HepG2 (cell line): ENCODE data around the gene SLC39A10. TPM values are rescaled to one million over a fixed set of nuclear protein-coding genes. Genes with fewer than 3 reads are reported as not detected.

Experiments
- E2F5 ChIP-seq: sonication (generic); formaldehyde crosslinking; conservative IDR thresholded peaks from 2 replicates; pipeline ENCODE4 v1.4.0; 2020; ENCODE audit warnings: missing genetic modification reagents
- HMGXB4 ChIP-seq, 2 experiments: sonication (generic) in 1 of 2; formaldehyde crosslinking in 1 of 2; IDR thresholded peaks; 2 replicates each; pipeline versions ENCODE4 v1.4.0 to v1.6.1; 2018 to 2020; ENCODE audit warnings: missing genetic modification reagents in 2 of 2, borderline replicate concordance in 1 of 2, low read depth in 1 of 2, mild to moderate bottlenecking in 1 of 2, missing biosample characterization in 1 of 2
- HNF4G ChIP-seq, 2 experiments: sonication (generic) in 1 of 2; formaldehyde crosslinking in 1 of 2; IDR thresholded peaks; 2 replicates each; pipeline versions ENCODE4 v1.4.0 to v1.6.1; 2011 to 2020; ENCODE audit warnings: borderline replicate concordance in 2 of 2, low read depth in 2 of 2, mild to moderate bottlenecking in 2 of 2, low read length in 1 of 2, missing genetic modification reagents in 1 of 2, moderate library complexity in 1 of 2
- KDM1A ChIP-seq: IDR thresholded peaks from 2 replicates; pipeline ENCODE4 v1.6.1; 2016; ENCODE audit warnings: missing compliant biosample characterization
- KDM2A ChIP-seq: sonication (generic); formaldehyde crosslinking; IDR thresholded peaks from 2 replicates; pipeline ENCODE4 v1.4.0; 2020; ENCODE audit warnings: low read depth, missing genetic modification reagents, borderline replicate concordance
- KDM4B ChIP-seq: sonication (generic); formaldehyde crosslinking; IDR thresholded peaks from 2 replicates; pipeline ENCODE4 v1.4.0; 2020; ENCODE audit warnings: missing genetic modification reagents
- KLF6 ChIP-seq: IDR thresholded peaks from 2 replicates; pipeline ENCODE4 v1.8.0; 2016; ENCODE audit warnings: missing biosample characterization, missing genetic modification reagents
- MYC ChIP-seq: sonication (generic); formaldehyde crosslinking; IDR thresholded peaks from 2 replicates; pipeline ENCODE4 v1.9.0; 2021; ENCODE audit warnings: missing genetic modification reagents, borderline replicate concordance
- NFE2L2 ChIP-seq: fragments of 150-350 bp; IDR thresholded peaks from 2 replicates; pipeline ENCODE4 v1.6.1; 2014; ENCODE audit warnings: low read length
- SSRP1 ChIP-seq: IDR thresholded peaks from 2 replicates; pipeline ENCODE4 v1.6.1; 2016; ENCODE audit warnings: control low read depth
- ZBTB37 ChIP-seq: sonication (generic); formaldehyde crosslinking; IDR thresholded peaks from 2 replicates; pipeline ENCODE4 v1.4.0; 2020; ENCODE audit warnings: mild to moderate bottlenecking, missing genetic modification reagents
- ZFP36L2 ChIP-seq: sonication (generic); formaldehyde crosslinking; IDR thresholded peaks from 2 replicates; pipeline ENCODE4 v1.4.0; 2020; ENCODE audit warnings: missing genetic modification reagents
- ZNF124 ChIP-seq: sonication (generic); formaldehyde crosslinking; IDR thresholded peaks from 2 replicates; pipeline ENCODE4 v1.4.0; 2020; ENCODE audit warnings: missing genetic modification reagents
- ZNF556 ChIP-seq: sonication (generic); formaldehyde crosslinking; IDR thresholded peaks from 2 replicates; pipeline ENCODE4 v1.4.0; 2020; ENCODE audit warnings: mild to moderate bottlenecking, missing genetic modification reagents, borderline replicate concordance
- ZNF672 ChIP-seq: sonication (generic); formaldehyde crosslinking; IDR thresholded peaks from 2 replicates; pipeline ENCODE4 v1.8.1; 2022; ENCODE audit warnings: missing genetic modification reagents
- ZNF841 ChIP-seq: sonication (generic); formaldehyde crosslinking; IDR thresholded peaks from 2 replicates; pipeline ENCODE4 v1.8.1; 2023; ENCODE audit warnings: missing genetic modification reagents, borderline replicate concordance
- ZNF878 ChIP-seq: sonication (generic); formaldehyde crosslinking; IDR thresholded peaks from 2 replicates; pipeline ENCODE4 v1.8.1; 2023; ENCODE audit warnings: mild to moderate bottlenecking, missing genetic modification reagents, moderate library complexity
- ZSCAN31 ChIP-seq: sonication (generic); formaldehyde crosslinking; IDR thresholded peaks from 2 replicates; pipeline ENCODE4 v1.5.0; 2020; ENCODE audit warnings: low read depth, mild to moderate bottlenecking, missing genetic modification reagents
- polyA plus RNA-seq, 8 experiments: library from polyadenylated mRNA; depleted of rRNA in 3 of 8; stranded (reverse) in 7 of 8; unstranded in 1 of 8; fragments of >200 nt; fragmentation: Illumina TruSeq in 4 of 8; extraction: Trizol in 4 of 8; gene quantifications; 2 replicates each; pipeline versions ENCODE4 v1.2.1 to v1.2.3, GENCODE V29; 2011 to 2016; ENCODE audit warnings: low read depth in 4 of 8, missing spikeins in 1 of 8, mixed read lengths in 1 of 8; ENCODE audit not compliant: insufficient read depth in 1 of 8
- total RNA-seq, 5 experiments: library from RNA; depleted of rRNA; stranded (reverse); fragments of >200 nt; fragmentation: Illumina TruSeq; extraction: Trizol; gene quantifications; 2 replicates each; pipeline ENCODE4 v1.2.3, GENCODE V29; 2016; ENCODE audit warnings: low read depth in 1 of 5
- TF ChIP-seq, protein P1 (sequence below): sonication (generic); formaldehyde crosslinking; IDR thresholded peaks from 2 replicates; pipeline ENCODE4 v1.5.1; 2020; ENCODE audit warnings: mild to moderate bottlenecking, missing genetic modification reagents, moderate library complexity
- TF ChIP-seq, protein P2 (sequence below): sonication (generic); formaldehyde crosslinking; IDR thresholded peaks from 2 replicates; pipeline ENCODE4 v1.4.0; 2020; ENCODE audit warnings: missing genetic modification reagents, borderline replicate concordance

The SLC39A10 gene
- total and polyA plus RNA-seq, 2 of the 13 experiments (the other 11 are each of a cell fraction or from before 2014, with no cell fraction given), result 13.2 to 21.0 TPM

DNA sequence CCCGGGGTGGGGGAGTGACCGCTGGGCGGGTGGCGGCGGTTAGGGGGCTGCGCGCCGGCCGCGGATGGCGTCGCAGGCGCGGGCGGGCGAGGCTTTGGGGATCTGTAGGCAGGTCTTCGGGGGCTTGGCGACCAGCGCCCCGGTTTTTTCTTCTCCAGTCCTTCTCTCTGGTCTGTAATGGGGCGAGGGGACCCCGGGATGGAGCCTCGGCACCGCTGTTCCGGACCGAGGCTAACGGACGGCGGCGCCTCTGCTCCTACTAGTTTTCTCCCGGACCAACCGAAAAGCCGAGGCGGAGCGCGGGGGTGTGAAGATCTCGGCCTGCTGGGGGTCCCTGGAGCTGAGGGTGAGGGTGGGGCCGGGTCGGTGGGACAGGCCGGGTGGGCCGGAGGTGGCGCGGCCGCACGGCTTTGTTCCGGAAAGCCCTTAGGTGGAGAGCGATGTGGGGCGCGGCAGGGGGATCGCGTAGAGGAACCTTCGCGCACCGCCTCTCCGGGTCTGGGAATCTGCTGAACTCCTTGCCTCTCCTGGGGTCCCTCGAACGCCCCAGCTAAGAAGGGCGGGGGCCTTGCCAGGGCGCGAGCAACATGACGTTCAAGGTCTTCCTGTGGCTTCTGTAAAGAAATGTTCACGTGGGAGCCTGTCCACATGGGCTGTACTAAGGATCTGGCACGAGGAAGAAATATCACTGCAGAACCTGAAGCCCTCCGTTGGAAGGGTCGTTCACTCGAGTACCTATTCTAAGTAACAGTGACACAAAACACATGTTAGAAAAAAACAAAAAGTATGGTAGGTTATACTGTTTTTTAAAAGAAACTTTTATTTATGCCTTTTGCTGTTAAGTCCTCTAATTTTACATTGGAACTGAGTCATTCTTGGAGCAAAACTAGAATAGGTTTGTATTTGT is 861 bp downstream of the SLC39A10 start (continued):
- TF ChIP-seq KLF6 (no peak; the same call in 1 of the 2 replicates), ZNF672 (CRISPR knock-in tag) (no peak), HMGXB4 (CRISPR knock-in tag; IDR thresholded peaks at IDR 0.05; ENCODE audit: borderline replicate concordance in 1 of 2, low read depth in 1 of 2) (peak; percentile 44 to 65; a peak in 3 of 4 replicates), E2F5 (0 out of 2 replicates have a peak, but pooled peaks have one; percentile 13), KDM2A (peak; percentile 77; the same call in 1 of the 2 replicates), KDM4B (peak; percentile 50; the same call in 1 of the 2 replicates), ZNF124 (CRISPR knock-in tag) (no peak; the same call in 1 of the 2 replicates), ZNF878 (CRISPR knock-in tag) (peak; percentile 65), ZFP36L2 (CRISPR knock-in tag) (no peak), NFE2L2 (no peak), SSRP1 (CRISPR knock-in tag) (0 out of 2 replicates have a peak, but pooled peaks have one; percentile 41), HNF4G (IDR thresholded peaks at IDR 0.05; ENCODE audit: borderline replicate concordance, low read depth, low read length) (no peak), HNF4G (CRISPR knock-in tag; IDR thresholded peaks at IDR 0.05; ENCODE audit: borderline replicate concordance, low read depth) (no peak), KDM1A (CRISPR knock-in tag) (no peak), ZNF556 (CRISPR knock-in tag) (peak; percentile 73; the same call in 1 of the 2 replicates), MYC (CRISPR knock-in tag) (peak; percentile 87; the same call in 1 of the 2 replicates), ZNF841 (CRISPR knock-in tag) (no peak), ZBTB37 (CRISPR knock-in tag) (no peak), ZSCAN31 (CRISPR knock-in tag) (no peak)
- TF ChIP-seq, protein P1, sequence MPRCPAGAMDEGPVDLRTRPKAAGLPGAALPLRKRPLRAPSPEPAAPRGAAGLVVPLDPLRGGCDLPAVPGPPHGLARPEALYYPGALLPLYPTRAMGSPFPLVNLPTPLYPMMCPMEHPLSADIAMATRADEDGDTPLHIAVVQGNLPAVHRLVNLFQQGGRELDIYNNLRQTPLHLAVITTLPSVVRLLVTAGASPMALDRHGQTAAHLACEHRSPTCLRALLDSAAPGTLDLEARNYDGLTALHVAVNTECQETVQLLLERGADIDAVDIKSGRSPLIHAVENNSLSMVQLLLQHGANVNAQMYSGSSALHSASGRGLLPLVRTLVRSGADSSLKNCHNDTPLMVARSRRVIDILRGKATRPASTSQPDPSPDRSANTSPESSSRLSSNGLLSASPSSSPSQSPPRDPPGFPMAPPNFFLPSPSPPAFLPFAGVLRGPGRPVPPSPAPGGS (CRISPR knock-in tag), result no peak
- TF ChIP-seq, protein P2, sequence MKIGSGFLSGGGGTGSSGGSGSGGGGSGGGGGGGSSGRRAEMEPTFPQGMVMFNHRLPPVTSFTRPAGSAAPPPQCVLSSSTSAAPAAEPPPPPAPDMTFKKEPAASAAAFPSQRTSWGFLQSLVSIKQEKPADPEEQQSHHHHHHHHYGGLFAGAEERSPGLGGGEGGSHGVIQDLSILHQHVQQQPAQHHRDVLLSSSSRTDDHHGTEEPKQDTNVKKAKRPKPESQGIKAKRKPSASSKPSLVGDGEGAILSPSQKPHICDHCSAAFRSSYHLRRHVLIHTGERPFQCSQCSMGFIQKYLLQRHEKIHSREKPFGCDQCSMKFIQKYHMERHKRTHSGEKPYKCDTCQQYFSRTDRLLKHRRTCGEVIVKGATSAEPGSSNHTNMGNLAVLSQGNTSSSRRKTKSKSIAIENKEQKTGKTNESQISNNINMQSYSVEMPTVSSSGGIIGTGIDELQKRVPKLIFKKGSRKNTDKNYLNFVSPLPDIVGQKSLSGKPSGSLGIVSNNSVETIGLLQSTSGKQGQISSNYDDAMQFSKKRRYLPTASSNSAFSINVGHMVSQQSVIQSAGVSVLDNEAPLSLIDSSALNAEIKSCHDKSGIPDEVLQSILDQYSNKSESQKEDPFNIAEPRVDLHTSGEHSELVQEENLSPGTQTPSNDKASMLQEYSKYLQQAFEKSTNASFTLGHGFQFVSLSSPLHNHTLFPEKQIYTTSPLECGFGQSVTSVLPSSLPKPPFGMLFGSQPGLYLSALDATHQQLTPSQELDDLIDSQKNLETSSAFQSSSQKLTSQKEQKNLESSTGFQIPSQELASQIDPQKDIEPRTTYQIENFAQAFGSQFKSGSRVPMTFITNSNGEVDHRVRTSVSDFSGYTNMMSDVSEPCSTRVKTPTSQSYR (CRISPR knock-in tag), result no peak
